GM23338 (cell line): Measurements from ENCODE around the gene MINPP1. TPM values are rescaled to one million over a fixed set of nuclear protein-coding genes. Genes with fewer than 3 reads are reported as not detected.

Source experiments
- ATAC-seq: fragments of 200-7000 bp; cut with Tn5 transposase; 3 replicates; pipeline ENCODE4 v1.9.1; 2020
- DNase-seq: peaks from one replicate; pipeline ENCODE4 v3.0.0-alpha.2; 2015; ENCODE audit warnings: low spot score
- H2AFZ ChIP-seq: fragments of 200-600 bp; sonication (generic); 2 replicates; pipeline ENCODE4 v1.8.0; 2016; ENCODE audit warnings: antibody characterized with exemption, mild to moderate bottlenecking, moderate library complexity
- H3F3A ChIP-seq: fragments of 200-600 bp; sonication (generic); replicated peaks from 2 replicates; pipeline ENCODE4 v1.8.0; 2017; ENCODE audit warnings: antibody characterized with exemption, mixed run types, low read depth
- H3K27ac ChIP-seq: fragments of 200-600 bp; sonication (generic); 2 replicates; pipeline ENCODE4 v1.6.1; 2016; ENCODE audit warnings: low read depth
- H3K27me3 ChIP-seq: fragments of 200-600 bp; sonication (generic); 2 replicates; pipeline ENCODE4 v1.8.0; 2016; ENCODE audit warnings: mild to moderate bottlenecking, mixed run types, moderate library complexity; ENCODE audit not compliant: insufficient read depth
- H3K36me3 ChIP-seq: fragments of 200-600 bp; sonication (generic); 2 replicates; pipeline ENCODE4 v1.8.0; 2016; ENCODE audit warnings: mild to moderate bottlenecking; ENCODE audit not compliant: insufficient read depth
- H3K4me1 ChIP-seq: fragments of 200-600 bp; sonication (generic); 2 replicates; pipeline ENCODE4 v1.8.0; 2016; ENCODE audit warnings: mild to moderate bottlenecking, moderate library complexity; ENCODE audit not compliant: insufficient read depth
- H3K4me2 ChIP-seq: fragments of 200-600 bp; sonication (generic); 2 replicates; pipeline ENCODE4 v1.7.1; 2017; ENCODE audit warnings: mixed run types
- H3K4me3 ChIP-seq: fragments of 200-600 bp; sonication (generic); 2 replicates; pipeline ENCODE4 v1.6.1; 2016; ENCODE audit warnings: mixed run types
- H3K79me2 ChIP-seq: fragments of 200-600 bp; sonication (generic); replicated peaks from 2 replicates; pipeline ENCODE4 v1.8.0; 2017; ENCODE audit warnings: mild to moderate bottlenecking; ENCODE audit not compliant: insufficient read depth
- H3K9me2 ChIP-seq: fragments of 200-600 bp; sonication (generic); 2 replicates; pipeline ENCODE4 v1.8.0; 2017; ENCODE audit not compliant: insufficient read depth
- H4K20me1 ChIP-seq: fragments of 200-600 bp; sonication (generic); replicated peaks from 2 replicates; pipeline ENCODE4 v1.8.0; 2017; ENCODE audit warnings: mild to moderate bottlenecking; ENCODE audit not compliant: insufficient read depth
- H3K27ac Mint-ChIP-seq: 2 replicates; pipeline ENCODE4 v1.8.0; 2020; ENCODE audit warnings: inconsistent platforms, mild to moderate bottlenecking, moderate library complexity, mixed read lengths
- H3K27me3 Mint-ChIP-seq: 3 replicates; pipeline ENCODE4 v1.8.0; 2022; ENCODE audit warnings: low read depth, mild to moderate bottlenecking, moderate library complexity, mixed read lengths, inconsistent platforms; ENCODE audit not compliant: insufficient read depth, poor library complexity
- H3K36me3 Mint-ChIP-seq: 3 replicates; pipeline ENCODE4 v1.8.0; 2021; ENCODE audit warnings: low read depth, mild to moderate bottlenecking, inconsistent platforms, moderate library complexity, mixed read lengths
- H3K4me1 Mint-ChIP-seq: 3 replicates; pipeline ENCODE4 v1.8.0; 2020; ENCODE audit warnings: mild to moderate bottlenecking, inconsistent platforms, mixed read lengths
- H3K4me3 Mint-ChIP-seq: 3 replicates; pipeline ENCODE4 v1.8.0; 2021; ENCODE audit warnings: moderate library complexity, mild to moderate bottlenecking, inconsistent platforms, mixed read lengths
- H3K9me3 Mint-ChIP-seq: 3 replicates; pipeline ENCODE4 v1.8.0; 2020; ENCODE audit warnings: moderate library complexity, mild to moderate bottlenecking, inconsistent platforms, mixed read lengths
- CTCF ChIP-seq, 2 experiments: fragments of 200-600 bp in 1 of 2; sonication (generic) in 1 of 2; conservative IDR thresholded peaks; 2 replicates each; pipeline versions ENCODE4 v1.5.1 to v1.6.1; 2016 to 2017; ENCODE audit warnings: antibody characterized with exemption in 2 of 2, low read depth in 2 of 2, mild to moderate bottlenecking in 2 of 2, moderate library complexity in 1 of 2
- EZH2 ChIP-seq: fragments of 200-600 bp; sonication (generic); IDR thresholded peaks from one replicate; pipeline ENCODE4 v1.8.0; 2017; ENCODE audit warnings: antibody characterized with exemption, mild to moderate bottlenecking, low read depth; ENCODE audit not compliant: unreplicated experiment
- JUNB ChIP-seq: IDR thresholded peaks from one replicate; pipeline ENCODE4 v1.6.1; 2016; ENCODE audit warnings: antibody characterized with exemption; ENCODE audit not compliant: unreplicated experiment
- NANOG ChIP-seq: IDR thresholded peaks from 2 replicates; pipeline ENCODE4 v1.6.1; 2016; ENCODE audit warnings: antibody characterized with exemption, borderline replicate concordance
- STAT1 ChIP-seq: IDR thresholded peaks from one replicate; pipeline ENCODE4 v1.6.1; 2016; ENCODE audit warnings: antibody characterized with exemption; ENCODE audit not compliant: unreplicated experiment
- polyA plus RNA-seq: library from polyadenylated mRNA; unstranded; fragments of >200 nt; fragmentation: Nextera tagmentation; extraction: Ambion mirVana; gene quantifications from 2 replicates; pipeline ENCODE4 v1.2.1, GENCODE V29; 2016
- total RNA-seq: library from RNA; depleted of rRNA; stranded (reverse); fragments of >200 nt; shearing (Covaris generic); gene quantifications from 2 replicates; pipeline ENCODE4 v1.2.3, GENCODE V29; 2014
- TF ChIP-seq, protein P1 (sequence below): IDR thresholded peaks from one replicate; pipeline ENCODE4 v1.6.1; 2018; ENCODE audit warnings: antibody characterized with exemption; ENCODE audit not compliant: unreplicated experiment
- TF ChIP-seq, protein P2 (sequence below): IDR thresholded peaks from 2 replicates; pipeline ENCODE4 v1.6.1; 2016; ENCODE audit warnings: antibody characterized with exemption
- TF ChIP-seq, protein P3 (sequence below): fragments of 250-450 bp; sonication (Bioruptor Pico); IDR thresholded peaks from 2 replicates; pipeline ENCODE4 v1.5.0; 2020; ENCODE audit warnings: mild to moderate bottlenecking, moderate library complexity

MINPP1 gene
- total and polyA plus RNA-seq, 2 experiments from 2014 or later = 27.0 to 39.3 TPM

DNA sequence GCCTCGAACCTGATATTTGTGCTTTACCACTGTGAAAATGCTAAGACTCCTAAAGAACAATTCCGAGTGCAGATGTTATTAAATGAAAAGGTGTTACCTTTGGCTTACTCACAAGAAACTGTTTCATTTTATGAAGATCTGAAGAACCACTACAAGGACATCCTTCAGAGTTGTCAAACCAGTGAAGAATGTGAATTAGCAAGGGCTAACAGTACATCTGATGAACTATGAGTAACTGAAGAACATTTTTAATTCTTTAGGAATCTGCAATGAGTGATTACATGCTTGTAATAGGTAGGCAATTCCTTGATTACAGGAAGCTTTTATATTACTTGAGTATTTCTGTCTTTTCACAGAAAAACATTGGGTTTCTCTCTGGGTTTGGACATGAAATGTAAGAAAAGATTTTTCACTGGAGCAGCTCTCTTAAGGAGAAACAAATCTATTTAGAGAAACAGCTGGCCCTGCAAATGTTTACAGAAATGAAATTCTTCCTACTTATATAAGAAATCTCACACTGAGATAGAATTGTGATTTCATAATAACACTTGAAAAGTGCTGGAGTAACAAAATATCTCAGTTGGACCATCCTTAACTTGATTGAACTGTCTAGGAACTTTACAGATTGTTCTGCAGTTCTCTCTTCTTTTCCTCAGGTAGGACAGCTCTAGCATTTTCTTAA is 47.7 kb downstream of the MINPP1 start (continued):
- TF ChIP-seq, protein P1, sequence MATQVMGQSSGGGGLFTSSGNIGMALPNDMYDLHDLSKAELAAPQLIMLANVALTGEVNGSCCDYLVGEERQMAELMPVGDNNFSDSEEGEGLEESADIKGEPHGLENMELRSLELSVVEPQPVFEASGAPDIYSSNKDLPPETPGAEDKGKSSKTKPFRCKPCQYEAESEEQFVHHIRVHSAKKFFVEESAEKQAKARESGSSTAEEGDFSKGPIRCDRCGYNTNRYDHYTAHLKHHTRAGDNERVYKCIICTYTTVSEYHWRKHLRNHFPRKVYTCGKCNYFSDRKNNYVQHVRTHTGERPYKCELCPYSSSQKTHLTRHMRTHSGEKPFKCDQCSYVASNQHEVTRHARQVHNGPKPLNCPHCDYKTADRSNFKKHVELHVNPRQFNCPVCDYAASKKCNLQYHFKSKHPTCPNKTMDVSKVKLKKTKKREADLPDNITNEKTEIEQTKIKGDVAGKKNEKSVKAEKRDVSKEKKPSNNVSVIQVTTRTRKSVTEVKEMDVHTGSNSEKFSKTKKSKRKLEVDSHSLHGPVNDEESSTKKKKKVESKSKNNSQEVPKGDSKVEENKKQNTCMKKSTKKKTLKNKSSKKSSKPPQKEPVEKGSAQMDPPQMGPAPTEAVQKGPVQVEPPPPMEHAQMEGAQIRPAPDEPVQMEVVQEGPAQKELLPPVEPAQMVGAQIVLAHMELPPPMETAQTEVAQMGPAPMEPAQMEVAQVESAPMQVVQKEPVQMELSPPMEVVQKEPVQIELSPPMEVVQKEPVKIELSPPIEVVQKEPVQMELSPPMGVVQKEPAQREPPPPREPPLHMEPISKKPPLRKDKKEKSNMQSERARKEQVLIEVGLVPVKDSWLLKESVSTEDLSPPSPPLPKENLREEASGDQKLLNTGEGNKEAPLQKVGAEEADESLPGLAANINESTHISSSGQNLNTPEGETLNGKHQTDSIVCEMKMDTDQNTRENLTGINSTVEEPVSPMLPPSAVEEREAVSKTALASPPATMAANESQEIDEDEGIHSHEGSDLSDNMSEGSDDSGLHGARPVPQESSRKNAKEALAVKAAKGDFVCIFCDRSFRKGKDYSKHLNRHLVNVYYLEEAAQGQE = no peak
- no peak for TF ChIP-seq NANOG
- TF ChIP-seq, protein P2, sequence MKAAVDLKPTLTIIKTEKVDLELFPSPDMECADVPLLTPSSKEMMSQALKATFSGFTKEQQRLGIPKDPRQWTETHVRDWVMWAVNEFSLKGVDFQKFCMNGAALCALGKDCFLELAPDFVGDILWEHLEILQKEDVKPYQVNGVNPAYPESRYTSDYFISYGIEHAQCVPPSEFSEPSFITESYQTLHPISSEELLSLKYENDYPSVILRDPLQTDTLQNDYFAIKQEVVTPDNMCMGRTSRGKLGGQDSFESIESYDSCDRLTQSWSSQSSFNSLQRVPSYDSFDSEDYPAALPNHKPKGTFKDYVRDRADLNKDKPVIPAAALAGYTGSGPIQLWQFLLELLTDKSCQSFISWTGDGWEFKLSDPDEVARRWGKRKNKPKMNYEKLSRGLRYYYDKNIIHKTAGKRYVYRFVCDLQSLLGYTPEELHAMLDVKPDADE = no peak
- TF ChIP-seq JUNB = no peak
- TF ChIP-seq EZH2 = no peak
- no peak for TF ChIP-seq CTCF (conservative IDR thresholded peaks at IDR 0.05; ENCODE audit: low read depth in 2 of 2)
- no peak for TF ChIP-seq STAT1

DNA sequence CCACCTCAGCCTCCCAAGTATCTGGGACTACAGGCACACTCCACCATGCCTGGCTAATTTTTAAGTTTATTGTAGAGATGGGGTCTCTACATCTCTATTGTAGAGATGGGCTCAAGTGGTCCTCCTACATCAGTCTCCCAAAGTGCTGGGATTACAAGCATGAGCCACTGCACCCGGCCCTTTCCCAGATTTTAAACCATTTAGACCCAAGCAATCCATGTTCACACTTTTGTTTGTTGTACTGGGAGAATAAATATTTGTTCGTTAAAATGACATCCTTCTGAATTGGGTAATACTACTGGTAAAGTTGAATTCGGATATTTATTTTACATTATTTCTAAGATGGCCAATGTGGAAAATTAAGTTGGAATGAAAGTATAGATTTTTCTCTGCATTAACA is 52.7 kb downstream of the MINPP1 start:
- Histone ChIP-seq H3K4me3 (no peak overlapping the region), H2AFZ (no peak overlapping the region), H3K36me3 (peaks cover 8% of the 10 kb centered on the region; the same call in 1 of the 2 replicates), H3K79me2 (no peaks in the 10 kb centered on the region), H3K27ac (no peak overlapping the region), H3K27me3 (no peaks in the 10 kb centered on the region), H3F3A (no peaks in the 10 kb centered on the region), H3K9me2 (0 out of 2 replicates have a peak, but pooled peaks cover 3% of the 10 kb centered on the region), H3K4me1 (peaks cover 19% of the 10 kb centered on the region), H3K4me2 (no peak overlapping the region), H4K20me1 (no peaks in the 10 kb centered on the region)
- no peaks in the 10 kb centered on the region for H3K27me3 Mint-ChIP-seq
- DNase-seq (no peak), ATAC-seq (no peak)
- peaks cover 17% of the 10 kb centered on the region for H3K36me3 Mint-ChIP-seq
- H3K4me1 Mint-ChIP-seq = peaks cover 17% of the 10 kb centered on the region
- H3K9me3 Mint-ChIP-seq = peaks cover 10% of the 10 kb centered on the region
- no peak for TF ChIP-seq EZH2
- no peak for TF ChIP-seq CTCF (conservative IDR thresholded peaks at IDR 0.05; ENCODE audit: low read depth in 2 of 2)
- TF ChIP-seq, protein P3, sequence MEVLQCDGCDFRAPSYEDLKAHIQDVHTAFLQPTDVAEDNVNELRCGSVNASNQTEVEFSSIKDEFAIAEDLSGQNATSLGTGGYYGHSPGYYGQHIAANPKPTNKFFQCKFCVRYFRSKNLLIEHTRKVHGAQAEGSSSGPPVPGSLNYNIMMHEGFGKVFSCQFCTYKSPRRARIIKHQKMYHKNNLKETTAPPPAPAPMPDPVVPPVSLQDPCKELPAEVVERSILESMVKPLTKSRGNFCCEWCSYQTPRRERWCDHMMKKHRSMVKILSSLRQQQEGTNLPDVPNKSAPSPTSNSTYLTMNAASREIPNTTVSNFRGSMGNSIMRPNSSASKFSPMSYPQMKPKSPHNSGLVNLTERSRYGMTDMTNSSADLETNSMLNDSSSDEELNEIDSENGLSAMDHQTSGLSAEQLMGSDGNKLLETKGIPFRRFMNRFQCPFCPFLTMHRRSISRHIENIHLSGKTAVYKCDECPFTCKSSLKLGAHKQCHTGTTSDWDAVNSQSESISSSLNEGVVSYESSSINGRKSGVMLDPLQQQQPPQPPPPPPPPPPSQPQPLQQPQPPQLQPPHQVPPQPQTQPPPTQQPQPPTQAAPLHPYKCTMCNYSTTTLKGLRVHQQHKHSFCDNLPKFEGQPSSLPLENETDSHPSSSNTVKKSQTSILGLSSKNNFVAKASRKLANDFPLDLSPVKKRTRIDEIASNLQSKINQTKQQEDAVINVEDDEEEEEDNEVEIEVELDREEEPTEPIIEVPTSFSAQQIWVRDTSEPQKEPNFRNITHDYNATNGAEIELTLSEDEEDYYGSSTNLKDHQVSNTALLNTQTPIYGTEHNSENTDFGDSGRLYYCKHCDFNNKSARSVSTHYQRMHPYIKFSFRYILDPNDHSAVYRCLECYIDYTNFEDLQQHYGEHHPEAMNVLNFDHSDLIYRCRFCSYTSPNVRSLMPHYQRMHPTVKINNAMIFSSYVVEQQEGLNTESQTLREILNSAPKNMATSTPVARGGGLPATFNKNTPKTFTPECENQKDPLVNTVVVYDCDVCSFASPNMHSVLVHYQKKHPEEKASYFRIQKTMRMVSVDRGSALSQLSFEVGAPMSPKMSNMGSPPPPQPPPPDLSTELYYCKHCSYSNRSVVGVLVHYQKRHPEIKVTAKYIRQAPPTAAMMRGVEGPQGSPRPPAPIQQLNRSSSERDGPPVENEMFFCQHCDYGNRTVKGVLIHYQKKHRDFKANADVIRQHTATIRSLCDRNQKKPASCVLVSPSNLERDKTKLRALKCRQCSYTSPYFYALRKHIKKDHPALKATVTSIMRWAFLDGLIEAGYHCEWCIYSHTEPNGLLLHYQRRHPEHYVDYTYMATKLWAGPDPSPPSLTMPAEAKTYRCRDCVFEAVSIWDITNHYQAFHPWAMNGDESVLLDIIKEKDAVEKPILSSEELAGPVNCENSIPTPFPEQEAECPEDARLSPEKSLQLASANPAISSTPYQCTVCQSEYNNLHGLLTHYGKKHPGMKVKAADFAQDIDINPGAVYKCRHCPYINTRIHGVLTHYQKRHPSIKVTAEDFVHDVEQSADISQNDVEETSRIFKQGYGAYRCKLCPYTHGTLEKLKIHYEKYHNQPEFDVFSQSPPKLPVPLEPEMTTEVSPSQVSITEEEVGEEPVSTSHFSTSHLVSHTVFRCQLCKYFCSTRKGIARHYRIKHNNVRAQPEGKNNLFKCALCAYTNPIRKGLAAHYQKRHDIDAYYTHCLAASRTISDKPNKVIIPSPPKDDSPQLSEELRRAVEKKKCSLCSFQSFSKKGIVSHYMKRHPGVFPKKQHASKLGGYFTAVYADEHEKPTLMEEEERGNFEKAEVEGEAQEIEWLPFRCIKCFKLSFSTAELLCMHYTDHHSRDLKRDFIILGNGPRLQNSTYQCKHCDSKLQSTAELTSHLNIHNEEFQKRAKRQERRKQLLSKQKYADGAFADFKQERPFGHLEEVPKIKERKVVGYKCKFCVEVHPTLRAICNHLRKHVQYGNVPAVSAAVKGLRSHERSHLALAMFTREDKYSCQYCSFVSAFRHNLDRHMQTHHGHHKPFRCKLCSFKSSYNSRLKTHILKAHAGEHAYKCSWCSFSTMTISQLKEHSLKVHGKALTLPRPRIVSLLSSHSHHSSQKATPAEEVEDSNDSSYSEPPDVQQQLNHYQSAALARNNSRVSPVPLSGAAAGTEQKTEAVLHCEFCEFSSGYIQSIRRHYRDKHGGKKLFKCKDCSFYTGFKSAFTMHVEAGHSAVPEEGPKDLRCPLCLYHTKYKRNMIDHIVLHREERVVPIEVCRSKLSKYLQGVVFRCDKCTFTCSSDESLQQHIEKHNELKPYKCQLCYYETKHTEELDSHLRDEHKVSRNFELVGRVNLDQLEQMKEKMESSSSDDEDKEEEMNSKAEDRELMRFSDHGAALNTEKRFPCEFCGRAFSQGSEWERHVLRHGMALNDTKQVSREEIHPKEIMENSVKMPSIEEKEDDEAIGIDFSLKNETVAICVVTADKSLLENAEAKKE (CRISPR knock-in tag) = no peak
- H3K4me3 Mint-ChIP-seq = no peak overlapping the region
- no peak overlapping the region for H3K27ac Mint-ChIP-seq
